Measurements from ENCODE around the gene OTOP1. TPM values are rescaled to one million over a fixed set of nuclear protein-coding genes. Genes with fewer than 3 reads are reported as not detected.
"Not testable (repeated sequence)": the region's sequence is repeated elsewhere in the genome, so short reads cannot be mapped to it uniquely, and the experiment has no call there.

The OTOP1 gene
- total RNA-seq, 1 donor from 2014 or later, result 1.4 TPM

- Mint-ChIP-seq H3K4me3 (ENCODE audit: unreplicated experiment) (no peak overlapping the region), H3K27me3 (ENCODE audit: unreplicated experiment) (no peaks in the 10 kb centered on the region), H3K4me1 (ENCODE audit: low read depth, unreplicated experiment) (no peaks in the 10 kb centered on the region), H3K27ac (ENCODE audit: unreplicated experiment) (no peak overlapping the region), H3K36me3 (ENCODE audit: unreplicated experiment) (no peaks in the 10 kb centered on the region), H3K9me3 (ENCODE audit: unreplicated experiment) (peaks cover 5% of the 10 kb centered on the region)
- DNase-seq, result no peak
- no peak for TF ChIP-seq CTCF (IDR thresholded peaks at IDR 0.05; ENCODE audit: partially characterized antibody, unreplicated experiment)
Observed at GRCh38 chr4:4195354-4195753, 31.4 kb downstream of the OTOP1 start.

GRCh38 chr4:4188557-4188956, 38.2 kb downstream of the OTOP1 start:
- H3K36me3 Mint-ChIP-seq (ENCODE audit: unreplicated experiment); H3K4me3 Mint-ChIP-seq (ENCODE audit: unreplicated experiment); H3K27ac Mint-ChIP-seq (ENCODE audit: unreplicated experiment); DNase-seq; H3K27me3 Mint-ChIP-seq (ENCODE audit: unreplicated experiment); H3K9me3 Mint-ChIP-seq (ENCODE audit: unreplicated experiment); H3K4me1 Mint-ChIP-seq (ENCODE audit: low read depth, unreplicated experiment): not testable (repeated sequence)

- no peaks in the 10 kb centered on the region for H3K36me3 Mint-ChIP-seq (ENCODE audit: unreplicated experiment)
- no peak for TF ChIP-seq CTCF (IDR thresholded peaks at IDR 0.05; ENCODE audit: partially characterized antibody, unreplicated experiment)
- no peaks in the 10 kb centered on the region for H3K4me1 Mint-ChIP-seq (ENCODE audit: low read depth, unreplicated experiment)
- no peak overlapping the region for H3K4me3 Mint-ChIP-seq (ENCODE audit: unreplicated experiment)
- no peak for DNase-seq
- H3K9me3 Mint-ChIP-seq (ENCODE audit: unreplicated experiment), result no peaks in the 10 kb centered on the region
- no peak overlapping the region for H3K27ac Mint-ChIP-seq (ENCODE audit: unreplicated experiment)
- H3K27me3 Mint-ChIP-seq (ENCODE audit: unreplicated experiment), result no peaks in the 10 kb centered on the region
Observed at GRCh38 chr4:4185528-4185927, 41.2 kb downstream of the OTOP1 start.

- Mint-ChIP-seq H3K27ac (ENCODE audit: unreplicated experiment) (no peak overlapping the region), H3K9me3 (ENCODE audit: unreplicated experiment) (peaks cover 2% of the 10 kb centered on the region)
- DNase-seq, result peak; percentile 55
Observed at GRCh38 chr4:4182835-4183568, 43.7 kb downstream of the OTOP1 start.

GRCh38 chr4:4170596-4171150, 56.1 kb downstream of the OTOP1 start:
- no peaks in the 10 kb centered on the region for H3K9me3 Mint-ChIP-seq (ENCODE audit: unreplicated experiment)
- H3K36me3 Mint-ChIP-seq (ENCODE audit: unreplicated experiment), result peaks cover 5% of the 10 kb centered on the region
- TF ChIP-seq CTCF (IDR thresholded peaks at IDR 0.05; ENCODE audit: partially characterized antibody, unreplicated experiment), result no peak
- no peak overlapping the region for H3K4me3 Mint-ChIP-seq (ENCODE audit: unreplicated experiment)
- no peak for DNase-seq
- H3K27me3 Mint-ChIP-seq (ENCODE audit: unreplicated experiment), result peaks cover 4% of the 10 kb centered on the region
- H3K27ac Mint-ChIP-seq (ENCODE audit: unreplicated experiment), result no peak overlapping the region
- H3K4me1 Mint-ChIP-seq (ENCODE audit: low read depth, unreplicated experiment), result no peaks in the 10 kb centered on the region

More at GRCh38 chr4:4182835-4183568, 43.7 kb downstream of the OTOP1 start:
- Mint-ChIP-seq H3K4me1 (ENCODE audit: low read depth, unreplicated experiment) (no peaks in the 10 kb centered on the region), H3K4me3 (ENCODE audit: unreplicated experiment) (no peak overlapping the region), H3K36me3 (ENCODE audit: unreplicated experiment) (no peaks in the 10 kb centered on the region), H3K27me3 (ENCODE audit: unreplicated experiment) (no peaks in the 10 kb centered on the region)
- TF ChIP-seq CTCF (IDR thresholded peaks at IDR 0.05; ENCODE audit: partially characterized antibody, unreplicated experiment), result peak; percentile 89

GRCh38 chr4:4167981-4168780, 58.5 kb downstream of the OTOP1 start:
- H3K36me3 Mint-ChIP-seq (ENCODE audit: unreplicated experiment); DNase-seq; H3K4me1 Mint-ChIP-seq (ENCODE audit: low read depth, unreplicated experiment); H3K27ac Mint-ChIP-seq (ENCODE audit: unreplicated experiment); H3K9me3 Mint-ChIP-seq (ENCODE audit: unreplicated experiment); H3K4me3 Mint-ChIP-seq (ENCODE audit: unreplicated experiment); H3K27me3 Mint-ChIP-seq (ENCODE audit: unreplicated experiment): not testable (repeated sequence)

- not testable (repeated sequence) for H3K27me3 Mint-ChIP-seq (ENCODE audit: unreplicated experiment); H3K27ac Mint-ChIP-seq (ENCODE audit: unreplicated experiment); DNase-seq; H3K4me1 Mint-ChIP-seq (ENCODE audit: low read depth, unreplicated experiment); H3K9me3 Mint-ChIP-seq (ENCODE audit: unreplicated experiment); H3K36me3 Mint-ChIP-seq (ENCODE audit: unreplicated experiment); H3K4me3 Mint-ChIP-seq (ENCODE audit: unreplicated experiment)
Observed at GRCh38 chr4:4166986-4167385, 59.7 kb downstream of the OTOP1 start.
